ENCODE measurements around the gene PJA2.

PJA2 gene

GRCh38 chr5:109350537-109351270, 59.1 kb downstream of the PJA2 start:
- no peak for DNase-seq (ENCODE audit: low read depth in 3 of 3)

GRCh38 chr5:109349388-109349787, 60.4 kb downstream of the PJA2 start:
- no peak for DNase-seq (ENCODE audit: low read depth in 3 of 3)

GRCh38 chr5:109347252-109347888, 62.4 kb downstream of the PJA2 start:
- no peak for DNase-seq (ENCODE audit: low read depth in 3 of 3)

GRCh38 chr5:109345699-109346098, 64.1 kb downstream of the PJA2 start:
- no peak for DNase-seq (ENCODE audit: low read depth in 3 of 3)

- DNase-seq (ENCODE audit: low read depth in 3 of 3), result no peak
Measured at GRCh38 chr5:109340351-109340750, 69.4 kb downstream of the PJA2 start.

GRCh38 chr5:109335114-109335513, 74.7 kb downstream of the PJA2 start:
- no peak for DNase-seq (ENCODE audit: low read depth in 3 of 3)

- DNase-seq (ENCODE audit: low read depth in 3 of 3), result no peak
Measured at GRCh38 chr5:109334056-109334455, 75.7 kb downstream of the PJA2 start.

GRCh38 chr5:109329333-109330237, 80.2 kb downstream of the PJA2 start:
- DNase-seq (ENCODE audit: low read depth in 3 of 3), result no peak

GRCh38 chr5:109328626-109329025, 81.1 kb downstream of the PJA2 start:
- DNase-seq (ENCODE audit: low read depth in 3 of 3), result no peak

GRCh38 chr5:109327570-109327969, 82.2 kb downstream of the PJA2 start:
- no peak for DNase-seq (ENCODE audit: low read depth in 3 of 3)

GRCh38 chr5:109326919-109327318, 82.9 kb downstream of the PJA2 start:
- no peak for DNase-seq (ENCODE audit: low read depth in 3 of 3)

- DNase-seq (ENCODE audit: low read depth in 3 of 3), result no peak
Measured at GRCh38 chr5:109325456-109325855, 84.3 kb downstream of the PJA2 start.

GRCh38 chr5:109324931-109325330, 84.8 kb downstream of the PJA2 start:
- no peak for DNase-seq (ENCODE audit: low read depth in 3 of 3)

GRCh38 chr5:109324351-109324750, 85.4 kb downstream of the PJA2 start:
- no peak for DNase-seq (ENCODE audit: low read depth in 3 of 3)

GRCh38 chr5:109322694-109323093, 87.1 kb downstream of the PJA2 start:
- DNase-seq (ENCODE audit: low read depth in 3 of 3), result no peak

GRCh38 chr5:109319351-109319750, 90.4 kb downstream of the PJA2 start:
- no peak for DNase-seq (ENCODE audit: low read depth in 3 of 3)

GRCh38 chr5:109318455-109319108, 91.2 kb downstream of the PJA2 start:
- DNase-seq (ENCODE audit: low read depth in 3 of 3), result no peak

- no peak for DNase-seq (ENCODE audit: low read depth in 3 of 3)
Measured at GRCh38 chr5:109316634-109317033, 93.1 kb downstream of the PJA2 start.

- no peak for DNase-seq (ENCODE audit: low read depth in 3 of 3)
Measured at GRCh38 chr5:109315245-109315644, 94.5 kb downstream of the PJA2 start.

GRCh38 chr5:109313127-109313526, 96.6 kb downstream of the PJA2 start:
- no peak for DNase-seq (ENCODE audit: low read depth in 3 of 3)

- no peak for DNase-seq (ENCODE audit: low read depth in 3 of 3)
Measured at GRCh38 chr5:109312695-109313094, 97.1 kb downstream of the PJA2 start.

GRCh38 chr5:109310315-109310714, 99.5 kb downstream of the PJA2 start:
- no peak for DNase-seq (ENCODE audit: low read depth in 3 of 3)
